ENCODE results near the gene MFAP4.

GRCh38 chr17:19363460-19364035 is 23.4 kb downstream of the MFAP4 start:
- TF ChIP-seq, protein P1, sequence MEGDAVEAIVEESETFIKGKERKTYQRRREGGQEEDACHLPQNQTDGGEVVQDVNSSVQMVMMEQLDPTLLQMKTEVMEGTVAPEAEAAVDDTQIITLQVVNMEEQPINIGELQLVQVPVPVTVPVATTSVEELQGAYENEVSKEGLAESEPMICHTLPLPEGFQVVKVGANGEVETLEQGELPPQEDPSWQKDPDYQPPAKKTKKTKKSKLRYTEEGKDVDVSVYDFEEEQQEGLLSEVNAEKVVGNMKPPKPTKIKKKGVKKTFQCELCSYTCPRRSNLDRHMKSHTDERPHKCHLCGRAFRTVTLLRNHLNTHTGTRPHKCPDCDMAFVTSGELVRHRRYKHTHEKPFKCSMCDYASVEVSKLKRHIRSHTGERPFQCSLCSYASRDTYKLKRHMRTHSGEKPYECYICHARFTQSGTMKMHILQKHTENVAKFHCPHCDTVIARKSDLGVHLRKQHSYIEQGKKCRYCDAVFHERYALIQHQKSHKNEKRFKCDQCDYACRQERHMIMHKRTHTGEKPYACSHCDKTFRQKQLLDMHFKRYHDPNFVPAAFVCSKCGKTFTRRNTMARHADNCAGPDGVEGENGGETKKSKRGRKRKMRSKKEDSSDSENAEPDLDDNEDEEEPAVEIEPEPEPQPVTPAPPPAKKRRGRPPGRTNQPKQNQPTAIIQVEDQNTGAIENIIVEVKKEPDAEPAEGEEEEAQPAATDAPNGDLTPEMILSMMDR (IDR thresholded peaks at IDR 0.05 in 2 of 3, conservative IDR thresholded peaks at IDR 0.05 in 1 of 3; ENCODE audit: borderline replicate concordance in 1 of 3, insufficient read depth in 1 of 3, low read depth in 2 of 3, low read length in 2 of 3) = no peak
- TF ChIP-seq EZH2phosphoT487 (IDR thresholded peaks at IDR 0.05; ENCODE audit: borderline replicate concordance) (no peak), POLR2A (IDR thresholded peaks at IDR 0.05; ENCODE audit: borderline replicate concordance, extremely low read depth, insufficient read depth, insufficient read length) (no peak), SP1 (IDR thresholded peaks at IDR 0.05; ENCODE audit: low read depth) (no peak), ELF1 (IDR thresholded peaks at IDR 0.05; ENCODE audit: borderline replicate concordance, low read depth) (no peak), JUND (IDR thresholded peaks at IDR 0.05) (no peak), SRF (IDR thresholded peaks at IDR 0.05; ENCODE audit: low read depth) (no peak), POLR2AphosphoS5 (IDR thresholded peaks at IDR 0.05; ENCODE audit: low read depth, low read length) (no peak), RAD21 (IDR thresholded peaks at IDR 0.05; ENCODE audit: low read depth) (no peak)
- TF ChIP-seq, protein P2, sequence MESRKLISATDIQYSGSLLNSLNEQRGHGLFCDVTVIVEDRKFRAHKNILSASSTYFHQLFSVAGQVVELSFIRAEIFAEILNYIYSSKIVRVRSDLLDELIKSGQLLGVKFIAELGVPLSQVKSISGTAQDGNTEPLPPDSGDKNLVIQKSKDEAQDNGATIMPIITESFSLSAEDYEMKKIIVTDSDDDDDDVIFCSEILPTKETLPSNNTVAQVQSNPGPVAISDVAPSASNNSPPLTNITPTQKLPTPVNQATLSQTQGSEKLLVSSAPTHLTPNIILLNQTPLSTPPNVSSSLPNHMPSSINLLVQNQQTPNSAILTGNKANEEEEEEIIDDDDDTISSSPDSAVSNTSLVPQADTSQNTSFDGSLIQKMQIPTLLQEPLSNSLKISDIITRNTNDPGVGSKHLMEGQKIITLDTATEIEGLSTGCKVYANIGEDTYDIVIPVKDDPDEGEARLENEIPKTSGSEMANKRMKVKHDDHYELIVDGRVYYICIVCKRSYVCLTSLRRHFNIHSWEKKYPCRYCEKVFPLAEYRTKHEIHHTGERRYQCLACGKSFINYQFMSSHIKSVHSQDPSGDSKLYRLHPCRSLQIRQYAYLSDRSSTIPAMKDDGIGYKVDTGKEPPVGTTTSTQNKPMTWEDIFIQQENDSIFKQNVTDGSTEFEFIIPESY (IDR thresholded peaks at IDR 0.05; ENCODE audit: extremely low read depth, insufficient replicate concordance, low read length) = no peak
- TF ChIP-seq, protein P3, sequence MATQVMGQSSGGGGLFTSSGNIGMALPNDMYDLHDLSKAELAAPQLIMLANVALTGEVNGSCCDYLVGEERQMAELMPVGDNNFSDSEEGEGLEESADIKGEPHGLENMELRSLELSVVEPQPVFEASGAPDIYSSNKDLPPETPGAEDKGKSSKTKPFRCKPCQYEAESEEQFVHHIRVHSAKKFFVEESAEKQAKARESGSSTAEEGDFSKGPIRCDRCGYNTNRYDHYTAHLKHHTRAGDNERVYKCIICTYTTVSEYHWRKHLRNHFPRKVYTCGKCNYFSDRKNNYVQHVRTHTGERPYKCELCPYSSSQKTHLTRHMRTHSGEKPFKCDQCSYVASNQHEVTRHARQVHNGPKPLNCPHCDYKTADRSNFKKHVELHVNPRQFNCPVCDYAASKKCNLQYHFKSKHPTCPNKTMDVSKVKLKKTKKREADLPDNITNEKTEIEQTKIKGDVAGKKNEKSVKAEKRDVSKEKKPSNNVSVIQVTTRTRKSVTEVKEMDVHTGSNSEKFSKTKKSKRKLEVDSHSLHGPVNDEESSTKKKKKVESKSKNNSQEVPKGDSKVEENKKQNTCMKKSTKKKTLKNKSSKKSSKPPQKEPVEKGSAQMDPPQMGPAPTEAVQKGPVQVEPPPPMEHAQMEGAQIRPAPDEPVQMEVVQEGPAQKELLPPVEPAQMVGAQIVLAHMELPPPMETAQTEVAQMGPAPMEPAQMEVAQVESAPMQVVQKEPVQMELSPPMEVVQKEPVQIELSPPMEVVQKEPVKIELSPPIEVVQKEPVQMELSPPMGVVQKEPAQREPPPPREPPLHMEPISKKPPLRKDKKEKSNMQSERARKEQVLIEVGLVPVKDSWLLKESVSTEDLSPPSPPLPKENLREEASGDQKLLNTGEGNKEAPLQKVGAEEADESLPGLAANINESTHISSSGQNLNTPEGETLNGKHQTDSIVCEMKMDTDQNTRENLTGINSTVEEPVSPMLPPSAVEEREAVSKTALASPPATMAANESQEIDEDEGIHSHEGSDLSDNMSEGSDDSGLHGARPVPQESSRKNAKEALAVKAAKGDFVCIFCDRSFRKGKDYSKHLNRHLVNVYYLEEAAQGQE (IDR thresholded peaks at IDR 0.05; ENCODE audit: low read depth) = no peak
- TF ChIP-seq, protein P4, sequence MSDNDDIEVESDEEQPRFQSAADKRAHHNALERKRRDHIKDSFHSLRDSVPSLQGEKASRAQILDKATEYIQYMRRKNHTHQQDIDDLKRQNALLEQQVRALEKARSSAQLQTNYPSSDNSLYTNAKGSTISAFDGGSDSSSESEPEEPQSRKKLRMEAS (IDR thresholded peaks at IDR 0.05) = no peak
